Measurements from ENCODE around the gene NOP14.
"Not testable (repeated sequence)": the region's sequence is repeated elsewhere in the genome, so short reads cannot be mapped to it uniquely, and the experiment has no call there.

Gene NOP14

GRCh38 chr4:2961811-2962441, 1.3 kb downstream of the NOP14 start:
- DNase-seq (ENCODE audit: low spot score), result peak; percentile 48

DNA sequence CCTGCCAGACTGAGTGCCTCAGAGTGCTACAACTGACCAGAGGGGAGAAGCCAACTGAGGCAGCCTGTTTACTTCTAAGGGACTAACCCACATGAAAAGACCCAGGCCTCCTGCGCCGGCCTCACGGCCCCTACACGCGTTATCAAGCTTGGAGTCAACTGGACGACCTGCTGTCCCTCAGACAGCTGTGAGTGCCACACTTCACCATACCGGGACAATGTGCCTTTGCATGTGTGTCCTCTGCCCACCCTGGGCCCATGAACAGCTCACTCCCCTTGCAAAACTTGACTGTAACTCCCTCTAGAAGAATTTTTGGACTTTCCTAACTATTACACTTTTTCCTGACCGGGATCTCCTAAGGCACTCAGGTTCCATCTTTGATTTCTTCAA, 1.8 kb downstream of the NOP14 start:
- no peak for DNase-seq (ENCODE audit: low spot score)

GRCh38 chr4:2960450-2960849, 2.8 kb downstream of the NOP14 start:
- DNase-seq (ENCODE audit: low spot score), result not testable (repeated sequence)

GRCh38 chr4:2958446-2958845, 4.8 kb downstream of the NOP14 start:
- DNase-seq (ENCODE audit: low spot score), result no peak

- DNase-seq (ENCODE audit: low spot score), result peak; percentile 70
These were observed 7.8 kb downstream of the NOP14 start for GRCh38 chr4:2955186-2956044.

- DNase-seq (ENCODE audit: low spot score), result no peak
These were observed 8.6 kb downstream of the NOP14 start for GRCh38 chr4:2954358-2955185.

GRCh38 chr4:2953496-2953895, 9.7 kb downstream of the NOP14 start:
- no peak for DNase-seq (ENCODE audit: low spot score)

DNA sequence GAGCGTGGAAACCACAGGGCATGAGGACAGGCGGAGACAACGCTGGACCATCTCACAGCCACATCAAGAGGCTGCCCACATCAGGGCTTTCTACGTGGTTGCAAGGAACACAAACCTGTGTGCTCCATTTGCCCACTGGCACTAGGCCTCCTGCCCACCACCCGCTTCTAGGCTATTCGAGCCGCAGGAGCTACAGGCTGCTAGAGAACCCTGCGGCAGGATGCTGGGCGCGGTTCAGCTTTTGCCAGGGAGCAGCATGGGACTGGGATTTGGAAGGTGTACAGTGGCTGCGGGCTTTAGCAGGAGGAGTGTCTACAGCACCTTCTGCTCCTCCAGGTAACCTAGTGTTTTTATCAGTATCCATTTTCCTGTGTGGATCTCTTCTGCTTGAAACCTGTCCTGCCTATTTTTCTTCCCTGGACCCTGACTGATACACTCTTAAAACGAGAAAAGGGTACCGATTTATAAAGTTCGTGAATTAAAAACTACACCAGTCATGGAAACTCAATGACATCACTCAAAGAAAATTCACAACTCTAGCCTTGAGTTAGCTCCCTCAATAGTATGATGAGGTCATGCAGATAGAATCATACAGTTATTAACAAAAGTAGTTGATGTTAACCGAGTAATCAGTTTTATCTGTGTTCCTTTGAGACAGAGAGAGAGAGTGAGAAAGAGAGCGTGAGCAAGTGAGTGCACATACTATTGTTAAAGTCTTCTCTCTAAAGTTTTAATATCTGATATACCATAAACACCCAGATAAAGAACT, 12.8 kb downstream of the NOP14 start:
- peak; percentile 79 for DNase-seq (ENCODE audit: low spot score)

DNA sequence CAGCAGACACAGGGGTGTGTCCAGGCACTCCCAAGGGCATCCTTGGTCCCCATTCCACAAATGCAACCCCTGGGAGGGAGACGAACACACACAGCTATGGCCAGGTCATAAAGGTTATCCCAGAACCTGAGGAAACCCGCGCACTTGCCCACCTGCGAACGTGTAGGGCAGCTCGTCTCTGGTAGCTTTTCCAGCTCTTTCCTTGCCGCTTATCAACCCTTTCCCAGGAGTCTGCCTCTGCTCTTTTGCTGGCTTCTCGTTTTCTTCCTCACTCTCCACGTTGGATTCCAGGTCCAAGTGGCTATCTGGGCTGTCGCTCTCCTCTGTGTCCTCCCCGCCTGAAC, 13.5 kb downstream of the NOP14 start:
- no peak for DNase-seq (ENCODE audit: low spot score)

DNA sequence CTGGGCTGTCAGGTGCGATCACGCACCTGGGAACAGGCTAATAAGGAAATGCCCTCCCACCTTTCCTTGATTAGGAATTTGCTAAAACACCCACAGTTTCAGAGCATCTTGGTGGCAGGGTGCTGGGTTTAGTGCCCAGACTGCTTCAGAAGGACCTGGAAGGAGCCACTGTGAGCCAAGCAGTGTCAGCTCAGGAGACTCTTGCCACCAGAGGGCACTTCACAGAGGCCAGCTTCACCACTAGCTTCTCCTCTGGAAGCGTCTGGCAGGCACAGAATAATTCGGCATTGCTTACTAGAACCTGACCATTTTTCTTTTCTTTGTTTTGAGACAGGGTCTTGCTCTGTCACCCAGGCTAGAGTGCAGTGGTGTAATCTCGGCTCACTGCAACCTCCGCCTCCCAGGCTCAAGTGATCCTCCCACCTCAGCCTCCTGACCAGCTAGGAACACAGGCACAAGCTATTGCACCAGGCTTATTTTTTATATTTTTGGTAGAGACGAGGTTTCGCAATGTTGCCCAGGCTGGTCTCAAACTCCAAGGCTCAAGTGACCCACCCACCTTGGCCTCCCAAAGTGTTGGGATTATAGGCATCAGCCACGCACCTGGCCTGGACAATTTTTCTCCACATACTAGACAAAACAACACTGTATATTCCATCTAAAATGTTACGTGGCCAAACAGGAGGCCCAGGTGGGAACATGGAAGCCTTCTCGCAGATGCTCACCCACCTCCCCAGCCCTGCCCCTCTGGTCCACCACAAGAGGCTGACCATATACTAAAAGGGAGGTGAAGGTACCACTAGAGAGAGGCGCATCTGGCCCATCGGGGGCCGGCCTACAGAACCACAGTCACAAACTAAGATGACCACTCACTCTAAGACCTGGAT, 14.1 kb downstream of the NOP14 start:
- DNase-seq (ENCODE audit: low spot score), result peak; percentile 90

GRCh38 chr4:2947926-2948325, 15.3 kb downstream of the NOP14 start:
- no peak for DNase-seq (ENCODE audit: low spot score)

DNA sequence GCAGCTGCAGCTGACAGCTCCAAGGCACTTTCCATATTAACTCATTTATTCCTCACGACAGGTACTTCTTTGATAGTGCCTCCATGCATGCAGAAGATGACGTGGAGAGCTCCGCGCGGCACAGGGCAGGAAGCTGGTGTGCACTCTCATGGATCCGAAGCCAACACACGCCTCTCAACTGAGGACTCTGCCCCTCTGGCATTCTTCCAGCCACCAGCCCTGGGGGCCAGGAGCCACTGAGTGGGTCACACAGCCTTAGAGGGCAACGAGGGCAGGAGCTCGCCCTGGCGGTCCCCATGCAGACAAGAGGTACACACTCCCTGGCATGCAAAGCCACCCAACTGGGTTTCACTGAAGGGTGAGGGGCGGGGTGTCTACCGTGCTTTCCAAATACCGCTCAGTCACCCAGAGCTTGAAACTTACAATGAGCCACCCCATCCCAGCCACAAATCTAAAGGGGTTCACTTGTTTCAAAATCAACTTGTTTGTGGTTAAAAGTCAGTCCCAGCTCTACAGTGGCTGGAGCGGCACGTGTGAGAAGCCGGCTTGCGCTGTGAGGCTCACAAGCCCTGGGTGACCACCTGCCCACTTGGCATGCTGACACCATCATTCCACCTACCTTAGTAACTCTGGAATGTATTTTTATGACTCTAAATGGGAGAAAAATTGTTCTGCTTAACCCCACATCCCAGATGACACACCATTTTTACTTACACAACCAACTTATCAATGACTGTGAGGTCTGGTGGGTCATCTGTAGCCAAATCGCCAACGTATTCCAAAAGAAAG, 16.2 kb downstream of the NOP14 start:
- no peak for DNase-seq (ENCODE audit: low spot score)

GRCh38 chr4:2945619-2946604, 17.3 kb downstream of the NOP14 start:
- not testable (repeated sequence) for DNase-seq (ENCODE audit: low spot score)

- DNase-seq (ENCODE audit: low spot score), result no peak
These were observed 18.4 kb downstream of the NOP14 start for GRCh38 chr4:2944586-2945526.

- DNase-seq (ENCODE audit: low spot score), result no peak
These were observed 19.1 kb downstream of the NOP14 start for GRCh38 chr4:2944091-2944482.

DNA sequence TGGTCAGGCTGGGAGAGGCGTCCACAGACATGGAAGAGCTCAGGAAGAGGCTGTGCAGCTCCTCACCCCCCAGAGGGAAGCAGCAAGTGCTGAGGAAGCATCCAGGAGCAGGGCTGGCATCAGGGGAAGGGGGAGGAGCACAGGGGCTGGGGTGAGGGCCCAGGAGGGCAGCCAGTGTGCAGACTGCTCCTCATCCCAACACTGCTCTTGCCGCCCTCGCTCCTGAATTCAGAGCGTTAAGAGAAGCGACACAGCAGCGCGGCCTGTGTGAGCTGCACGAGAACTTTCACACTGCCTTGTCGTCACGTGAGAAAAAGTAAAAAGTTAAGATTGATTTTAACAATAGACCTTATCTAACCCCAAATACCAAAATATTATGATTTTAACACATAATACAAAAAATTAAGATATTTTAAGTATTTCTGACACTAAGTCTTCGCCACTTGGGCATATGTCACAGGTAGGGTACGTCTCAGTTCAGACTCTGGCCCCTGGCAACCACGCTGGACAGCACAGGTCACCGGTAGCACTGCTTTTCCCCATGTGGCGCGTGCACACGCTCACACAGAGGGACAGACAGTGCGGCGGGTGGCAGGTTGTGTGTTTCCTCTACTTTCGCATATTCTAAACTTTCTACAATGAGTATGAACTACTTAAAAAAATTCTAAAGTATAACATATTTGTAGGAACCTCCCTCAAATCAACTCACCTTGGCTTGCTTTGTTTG, 19.7 kb downstream of the NOP14 start:
- DNase-seq (ENCODE audit: low spot score), result no peak
